ENCODE data around the gene SRGAP3. TPM values are rescaled to one million over a fixed set of nuclear protein-coding genes. Genes with fewer than 3 reads are reported as not detected.

SRGAP3 gene
- total RNA-seq, 4 donors from 2014 or later = 14.7 to 58.9 (median 18.7) TPM

DNA sequence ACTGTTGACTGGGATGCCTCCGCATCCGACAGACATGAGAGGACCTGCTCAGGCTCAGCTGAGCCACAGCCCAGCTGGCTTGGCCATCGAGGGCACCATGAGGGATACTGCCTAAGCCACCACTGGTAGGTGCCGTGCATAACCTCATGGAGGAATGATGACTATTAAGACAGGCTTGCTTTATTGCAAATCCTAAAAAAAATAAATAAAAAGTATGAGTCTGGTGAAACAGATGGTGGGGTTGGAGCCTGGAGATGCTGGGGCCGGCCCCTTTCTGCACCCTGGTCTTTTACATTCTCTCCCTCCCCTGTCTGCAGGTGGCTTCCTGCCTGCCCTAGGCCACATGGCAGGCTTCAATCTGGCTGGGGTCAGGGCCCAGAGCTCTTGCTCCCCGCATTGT is 262.2 kb downstream of the SRGAP3 start:
- H3K27ac ChIP-seq = no peak overlapping the region
- DNase-seq = no peak
- no peaks in the 10 kb centered on the region for H3K36me3 ChIP-seq
- H3K9me3 ChIP-seq = no peaks in the 10 kb centered on the region
- no peak for TF ChIP-seq POLR2A (IDR thresholded peaks at IDR 0.05)
- TF ChIP-seq, protein P1, sequence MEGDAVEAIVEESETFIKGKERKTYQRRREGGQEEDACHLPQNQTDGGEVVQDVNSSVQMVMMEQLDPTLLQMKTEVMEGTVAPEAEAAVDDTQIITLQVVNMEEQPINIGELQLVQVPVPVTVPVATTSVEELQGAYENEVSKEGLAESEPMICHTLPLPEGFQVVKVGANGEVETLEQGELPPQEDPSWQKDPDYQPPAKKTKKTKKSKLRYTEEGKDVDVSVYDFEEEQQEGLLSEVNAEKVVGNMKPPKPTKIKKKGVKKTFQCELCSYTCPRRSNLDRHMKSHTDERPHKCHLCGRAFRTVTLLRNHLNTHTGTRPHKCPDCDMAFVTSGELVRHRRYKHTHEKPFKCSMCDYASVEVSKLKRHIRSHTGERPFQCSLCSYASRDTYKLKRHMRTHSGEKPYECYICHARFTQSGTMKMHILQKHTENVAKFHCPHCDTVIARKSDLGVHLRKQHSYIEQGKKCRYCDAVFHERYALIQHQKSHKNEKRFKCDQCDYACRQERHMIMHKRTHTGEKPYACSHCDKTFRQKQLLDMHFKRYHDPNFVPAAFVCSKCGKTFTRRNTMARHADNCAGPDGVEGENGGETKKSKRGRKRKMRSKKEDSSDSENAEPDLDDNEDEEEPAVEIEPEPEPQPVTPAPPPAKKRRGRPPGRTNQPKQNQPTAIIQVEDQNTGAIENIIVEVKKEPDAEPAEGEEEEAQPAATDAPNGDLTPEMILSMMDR (IDR thresholded peaks at IDR 0.05) = no peak
- no peak overlapping the region for H3K4me3 ChIP-seq (replicated peaks in 1 of 3)
- intact Hi-C loops (cut with DNase I) = loop anchor here (5.0 kb wide), 1 partner anchor 85 kb away; no protein-coding TSS in a partner anchor
- WGBS, 2 donors = 77 to 78% methylated on average over 6 of the region's 6 CpGs
- no peaks in the 10 kb centered on the region for H3K4me1 ChIP-seq
- H3K27me3 ChIP-seq = no peaks in the 10 kb centered on the region

DNA sequence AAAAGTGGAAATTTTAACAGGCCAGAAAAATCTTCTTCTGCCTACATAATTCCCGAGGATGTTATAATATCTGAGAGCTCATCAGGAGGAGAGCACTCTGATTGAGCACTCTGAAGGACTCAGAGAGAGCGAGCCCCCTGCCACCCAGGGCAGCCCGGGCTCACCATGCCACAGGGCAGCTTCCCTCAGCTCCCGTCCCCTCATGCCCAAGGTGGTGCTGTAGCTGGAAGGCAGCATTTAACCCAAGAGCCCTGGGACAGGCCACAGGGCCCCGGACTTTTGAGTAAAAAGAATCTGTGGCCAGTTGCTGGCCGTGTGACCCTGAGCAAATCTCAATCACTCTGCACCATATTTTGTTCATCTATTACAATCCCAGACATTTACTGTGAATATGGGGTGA is 262.7 kb downstream of the SRGAP3 start:
- no peaks in the 10 kb centered on the region for H3K9me3 ChIP-seq
- no peak for TF ChIP-seq POLR2A (IDR thresholded peaks at IDR 0.05)
- TF ChIP-seq, protein P1 (IDR thresholded peaks at IDR 0.05) = no peak
- intact Hi-C loops (cut with DNase I) = loop anchor here (5.0 kb wide), 1 partner anchor 86 kb away; no protein-coding TSS in a partner anchor
- 80 to 84% methylated on average over 6 of the region's 6 CpGs for WGBS, 2 donors
- H3K27me3 ChIP-seq = no peaks in the 10 kb centered on the region
- no peaks in the 10 kb centered on the region for H3K36me3 ChIP-seq
- DNase-seq = no peak
- no peak overlapping the region for H3K27ac ChIP-seq
- no peaks in the 10 kb centered on the region for H3K4me1 ChIP-seq
- H3K4me3 ChIP-seq (replicated peaks in 1 of 3) = no peak overlapping the region

DNA sequence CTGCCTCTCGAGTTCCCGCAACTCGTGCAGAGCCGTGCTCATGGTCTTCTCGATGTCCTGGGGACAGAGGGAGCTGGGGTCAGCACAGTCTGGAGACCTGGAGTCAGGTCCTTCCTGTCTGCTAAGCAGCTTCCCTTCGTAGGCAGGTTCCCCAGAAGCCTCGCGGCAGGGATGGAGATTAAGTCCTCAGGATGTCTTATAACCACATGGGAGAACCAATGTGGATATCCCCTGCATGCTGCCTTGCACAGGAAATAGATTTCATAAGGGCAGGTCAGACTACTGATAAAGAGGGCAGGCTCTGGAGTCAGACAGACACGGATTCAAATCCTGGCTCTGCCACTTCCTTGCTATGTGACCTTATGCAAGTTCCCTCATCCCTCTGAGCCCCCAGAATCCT is 263.6 kb downstream of the SRGAP3 start:
- Histone ChIP-seq H3K4me1 (peaks cover 0 to 2% of the 10 kb centered on the region in 2 donors), H3K4me3 (replicated peaks in 1 of 3) (no peak overlapping the region), H3K27me3 (no peaks in the 10 kb centered on the region), H3K9me3 (no peaks in the 10 kb centered on the region), H3K36me3 (no peaks in the 10 kb centered on the region), H3K27ac (no peak overlapping the region)
- no peak for DNase-seq
- 90 to 93% methylated on average over 4 to 9 of the region's 9 CpGs for WGBS, 2 donors
- intact Hi-C loops (cut with DNase I) = loop anchor here (5.0 kb wide), 1 partner anchor 86 kb away; no protein-coding TSS in a partner anchor
- TF ChIP-seq POLR2A (IDR thresholded peaks at IDR 0.05) = no peak
- TF ChIP-seq, protein P1 (IDR thresholded peaks at IDR 0.05) = no peak

DNA sequence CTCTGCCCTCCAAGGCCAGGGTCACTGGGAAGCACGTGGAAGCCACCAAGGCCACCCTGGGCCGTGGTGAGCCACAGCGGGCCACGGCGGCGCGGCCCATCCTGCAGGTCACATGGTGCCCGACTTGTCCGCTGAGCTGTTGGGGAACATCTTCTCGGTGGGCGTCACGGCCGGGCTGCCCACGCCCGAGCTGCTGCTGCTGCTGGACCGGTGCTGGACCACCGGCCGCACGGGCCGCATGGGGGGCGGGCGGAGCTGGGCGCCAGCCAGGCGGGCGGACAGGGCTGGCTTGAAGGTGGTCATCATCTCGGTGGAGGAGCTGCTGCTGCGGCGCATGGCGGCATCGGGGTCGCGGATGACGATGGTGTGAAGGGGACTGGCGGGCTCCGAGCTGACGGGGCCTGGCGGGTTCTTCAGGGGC is 264.0 kb downstream of the SRGAP3 start:
- H3K4me3 ChIP-seq (replicated peaks in 1 of 3) = no peak overlapping the region
- no peaks in the 10 kb centered on the region for H3K27me3 ChIP-seq
- H3K4me1 ChIP-seq = peaks cover 0 to 6% of the 10 kb centered on the region in 2 donors
- H3K36me3 ChIP-seq = no peaks in the 10 kb centered on the region
- TF ChIP-seq, protein P1 (IDR thresholded peaks at IDR 0.05) = no peak
- no peak for TF ChIP-seq POLR2A (IDR thresholded peaks at IDR 0.05)
- H3K9me3 ChIP-seq = no peaks in the 10 kb centered on the region
- no peak for DNase-seq
- 96% methylated on average over 32 of the region's 37 CpGs; no CpG with 5 or more reads in 1 of the 2 donors for WGBS, 2 donors
- H3K27ac ChIP-seq = no peak overlapping the region
- intact Hi-C loops (cut with DNase I) = loop anchor here (5.0 kb wide), 1 partner anchor 87 kb away; no protein-coding TSS in a partner anchor

DNA sequence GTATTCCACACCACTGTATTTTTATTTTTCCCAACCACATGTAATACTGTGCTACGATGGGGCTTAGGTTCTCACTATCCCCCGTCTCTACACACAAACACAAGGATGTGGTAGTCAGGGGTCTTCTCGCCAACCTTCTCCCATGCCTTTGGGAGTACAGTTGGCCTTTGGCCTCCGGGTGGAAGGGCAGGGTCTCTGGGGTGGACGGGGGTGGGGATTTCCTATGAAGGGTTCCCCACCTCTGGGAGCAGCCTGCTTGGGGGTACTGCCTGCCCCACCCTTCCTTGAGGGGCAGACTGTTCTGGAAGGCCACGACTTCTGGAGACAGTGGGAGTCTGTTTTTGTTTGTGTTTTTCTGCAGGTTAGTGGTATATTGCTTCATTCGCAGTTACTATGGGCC is 264.9 kb downstream of the SRGAP3 start:
- 89 to 92% methylated on average over 7 of the region's 7 CpGs for WGBS, 2 donors

More for the DNA sequence above, 264.9 kb downstream of the SRGAP3 start:
- no peak overlapping the region for H3K27ac ChIP-seq
- H3K27me3 ChIP-seq = no peaks in the 10 kb centered on the region
- H3K36me3 ChIP-seq = no peaks in the 10 kb centered on the region
- H3K4me3 ChIP-seq (replicated peaks in 1 of 3) = no peak overlapping the region
- TF ChIP-seq, protein P1 (IDR thresholded peaks at IDR 0.05) = no peak
- TF ChIP-seq POLR2A (IDR thresholded peaks at IDR 0.05) = no peak
- peaks cover 0 to 6% of the 10 kb centered on the region in 2 donors for H3K4me1 ChIP-seq
- no peak for DNase-seq
- intact Hi-C loops (cut with DNase I) = no loop called here
- no peaks in the 10 kb centered on the region for H3K9me3 ChIP-seq
